SJCRH30 (cell line): ENCODE data around the gene RBMS3. TPM values are rescaled to one million over a fixed set of nuclear protein-coding genes. Genes with fewer than 3 reads are reported as not detected.

ENCODE experiments used
- DNase-seq, 2 experiments: peaks; one replicate each; pipeline ENCODE4 v3.0.0-alpha.2; 2015 to 2020
- H3K27ac ChIP-seq: fragments of 250-450 bp; sonication (Bioruptor Pico); 2 replicates; pipeline ENCODE4 v1.5.1; 2020; ENCODE audit warnings: mild to moderate bottlenecking, moderate library complexity
- H3K27me3 ChIP-seq: fragments of 250-450 bp; sonication (Bioruptor Pico); 2 replicates; pipeline ENCODE4 v1.5.1; 2020; ENCODE audit warnings: mild to moderate bottlenecking, moderate library complexity
- H3K36me3 ChIP-seq: fragments of 250-450 bp; sonication (Bioruptor Pico); 2 replicates; pipeline ENCODE4 v1.5.1; 2020; ENCODE audit warnings: mild to moderate bottlenecking, moderate library complexity
- H3K4me1 ChIP-seq: fragments of 250-450 bp; sonication (Bioruptor Pico); 2 replicates; pipeline ENCODE4 v1.5.1; 2020; ENCODE audit warnings: mild to moderate bottlenecking, moderate library complexity
- H3K4me3 ChIP-seq: fragments of 250-450 bp; sonication (Bioruptor Pico); 2 replicates; pipeline ENCODE4 v1.5.1; 2020; ENCODE audit warnings: mild to moderate bottlenecking, moderate library complexity
- H3K9me3 ChIP-seq: fragments of 250-450 bp; sonication (Bioruptor Pico); replicated peaks from 2 replicates; pipeline ENCODE4 v1.5.1; 2020; ENCODE audit warnings: mild to moderate bottlenecking, moderate library complexity
- total RNA-seq: library from RNA; depleted of rRNA; stranded (reverse); fragments of >200 nt; shearing (Covaris generic); gene quantifications from 2 replicates; pipeline ENCODE4 v1.2.3, GENCODE V29; 2014

Gene RBMS3
- total RNA-seq, 1 experiment from 2014 or later = 9.5 TPM

DNA sequence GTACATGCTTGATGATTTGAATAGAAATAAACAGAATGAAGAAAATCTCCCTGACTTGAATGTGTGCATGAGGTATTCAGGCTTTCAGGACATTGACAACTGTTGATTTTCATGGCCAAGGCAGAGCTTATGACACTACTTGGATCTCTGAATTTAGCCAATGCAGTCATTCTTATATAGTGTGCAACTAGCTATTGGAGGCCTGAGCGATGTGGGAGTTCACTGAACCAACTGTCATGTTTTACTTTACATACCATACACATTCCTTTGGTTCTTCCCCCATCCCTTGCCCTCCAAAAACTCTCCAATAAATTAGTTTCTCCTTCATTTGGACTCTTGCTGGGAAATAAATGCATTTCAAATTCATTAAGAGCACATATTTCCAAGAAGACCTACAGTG lies 460.4 kb downstream of the RBMS3 start:
- Histone ChIP-seq H3K4me1 (no peaks in the 10 kb centered on the region), H3K4me3 (no peak overlapping the region), H3K27me3 (no peaks in the 10 kb centered on the region), H3K36me3 (no peaks in the 10 kb centered on the region), H3K27ac (no peak overlapping the region), H3K9me3 (no peaks in the 10 kb centered on the region)
- DNase-seq = no peak

DNA sequence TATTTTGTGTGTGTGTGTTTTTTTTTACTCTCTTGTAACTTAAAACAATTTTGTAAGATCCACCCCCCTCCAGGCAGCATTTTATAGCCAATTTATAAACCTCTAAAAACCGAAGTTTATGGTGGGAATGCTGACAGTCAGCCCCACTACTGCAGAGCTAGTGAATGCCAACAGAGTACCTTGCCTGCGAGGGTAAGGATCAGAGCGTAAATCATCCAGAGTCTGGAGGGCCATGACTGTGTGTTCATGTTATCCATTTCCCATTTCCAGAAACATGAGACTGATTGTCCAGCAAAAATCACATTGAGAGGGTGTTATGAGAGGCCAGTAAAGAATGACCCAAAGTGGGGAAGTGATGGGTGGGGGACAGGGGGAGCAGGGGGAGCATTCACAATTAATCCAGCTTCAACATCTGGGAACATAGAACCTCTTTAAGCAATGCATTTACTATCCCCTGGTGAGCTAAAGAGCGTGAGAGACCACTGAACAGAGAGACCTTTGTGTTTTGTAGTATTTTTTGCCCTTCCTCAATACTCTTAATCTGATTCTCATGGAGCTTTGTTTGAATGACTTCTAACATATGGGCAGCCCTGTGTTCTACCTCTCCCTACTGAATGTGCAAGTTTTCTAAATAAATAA lies 464.5 kb downstream of the RBMS3 start:
- Histone ChIP-seq H3K36me3 (no peaks in the 10 kb centered on the region), H3K4me1 (no peaks in the 10 kb centered on the region), H3K27me3 (no peaks in the 10 kb centered on the region), H3K4me3 (no peak overlapping the region), H3K27ac (no peak overlapping the region), H3K9me3 (no peaks in the 10 kb centered on the region)
- DNase-seq = no peak

DNA sequence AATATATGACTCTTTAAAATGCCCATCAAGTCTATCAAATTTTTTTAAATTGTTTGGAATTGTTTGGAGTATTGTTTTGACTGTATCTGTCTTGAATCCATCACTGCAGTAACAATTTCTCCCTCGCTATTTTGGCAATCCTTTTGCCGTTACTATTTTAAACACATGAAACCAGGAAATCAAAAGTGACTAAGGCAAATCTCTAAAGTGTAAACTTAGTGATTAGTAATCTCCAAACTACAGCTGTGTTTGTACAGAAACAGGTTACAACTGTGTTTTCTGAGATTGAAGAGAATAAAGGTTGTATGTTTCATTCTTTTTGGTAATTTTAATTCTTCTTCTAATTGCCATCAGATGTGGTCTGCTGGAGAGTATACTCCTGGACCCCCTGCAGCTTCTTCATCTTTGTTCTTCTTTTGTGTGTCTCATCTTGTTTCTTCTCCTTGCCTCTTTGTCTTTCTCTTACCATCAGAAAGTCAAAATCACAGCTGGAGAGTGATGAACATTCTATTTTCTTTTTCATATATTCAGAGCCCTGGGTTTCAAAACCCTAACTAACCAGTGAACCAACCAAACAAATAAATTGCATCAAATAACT lies 465.4 kb downstream of the RBMS3 start:
- H3K4me1 ChIP-seq = no peaks in the 10 kb centered on the region
- H3K9me3 ChIP-seq = no peaks in the 10 kb centered on the region
- no peak for DNase-seq

DNA sequence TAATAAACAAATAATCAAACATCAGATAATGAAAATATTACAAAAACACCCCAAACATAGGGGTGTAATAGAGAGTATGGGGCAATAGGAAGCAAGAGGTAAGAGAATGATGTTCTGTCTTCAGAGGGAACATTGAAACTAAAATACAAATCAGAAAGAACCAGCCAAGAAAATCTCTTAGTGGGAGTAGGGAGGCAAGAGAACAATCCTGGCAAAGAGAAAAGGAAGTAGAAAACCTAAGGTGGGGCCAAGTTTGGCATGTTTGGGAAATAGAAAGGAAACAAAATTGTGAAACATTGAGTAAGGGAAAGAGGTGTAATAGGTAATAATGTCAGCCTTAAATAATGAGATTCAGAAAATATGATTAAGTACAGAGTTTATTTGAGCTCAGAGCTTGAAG lies 467.1 kb downstream of the RBMS3 start:
- Histone ChIP-seq H3K9me3 (no peaks in the 10 kb centered on the region), H3K4me1 (no peaks in the 10 kb centered on the region)

More for the DNA sequence above, 465.4 kb downstream of the RBMS3 start:
- Histone ChIP-seq H3K27me3 (no peaks in the 10 kb centered on the region), H3K27ac (no peak overlapping the region), H3K4me3 (no peak overlapping the region), H3K36me3 (no peaks in the 10 kb centered on the region)

DNA sequence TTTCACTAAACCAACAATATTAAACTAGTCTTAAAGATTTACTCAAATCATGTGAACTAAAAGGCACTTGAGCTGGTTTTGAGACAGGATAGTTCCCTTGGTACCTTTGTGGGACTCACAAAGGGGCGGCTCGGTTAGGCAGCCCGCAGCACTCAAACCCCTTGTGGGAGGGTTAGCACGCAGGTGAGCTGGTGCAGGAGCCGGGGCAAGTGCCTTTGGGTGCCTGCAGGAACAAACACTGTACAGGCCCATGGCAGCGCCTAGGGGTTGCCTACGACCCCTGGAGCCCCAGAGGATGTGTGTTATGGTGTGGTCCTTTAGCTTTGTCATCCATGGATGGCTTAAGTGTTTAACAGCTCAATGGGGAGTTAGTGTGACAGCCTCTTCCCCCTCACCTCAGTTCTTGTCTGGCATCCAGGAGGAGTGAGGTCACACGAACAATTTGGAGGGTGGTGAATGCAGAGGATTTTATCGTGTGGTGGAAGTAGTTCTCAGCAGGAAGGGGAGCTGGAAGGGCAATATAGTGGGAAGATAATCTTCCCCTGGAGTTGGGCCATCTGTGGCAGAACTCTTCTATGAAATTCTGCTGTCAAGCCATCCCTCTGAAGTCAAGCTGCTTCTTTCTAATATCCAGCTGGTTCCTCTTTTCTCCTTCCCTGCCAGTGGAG lies 470.9 kb downstream of the RBMS3 start:
- no peak for DNase-seq
- H3K9me3 ChIP-seq = no peaks in the 10 kb centered on the region
- no peaks in the 10 kb centered on the region for H3K4me1 ChIP-seq
- no peak overlapping the region for H3K4me3 ChIP-seq
- H3K27me3 ChIP-seq = no peaks in the 10 kb centered on the region
- H3K27ac ChIP-seq = no peak overlapping the region
- no peaks in the 10 kb centered on the region for H3K36me3 ChIP-seq

More for the DNA sequence above, 467.1 kb downstream of the RBMS3 start:
- no peak overlapping the region for H3K4me3 ChIP-seq
- H3K27ac ChIP-seq = no peak overlapping the region
- no peaks in the 10 kb centered on the region for H3K27me3 ChIP-seq
- no peak for DNase-seq
- H3K36me3 ChIP-seq = no peaks in the 10 kb centered on the region

DNA sequence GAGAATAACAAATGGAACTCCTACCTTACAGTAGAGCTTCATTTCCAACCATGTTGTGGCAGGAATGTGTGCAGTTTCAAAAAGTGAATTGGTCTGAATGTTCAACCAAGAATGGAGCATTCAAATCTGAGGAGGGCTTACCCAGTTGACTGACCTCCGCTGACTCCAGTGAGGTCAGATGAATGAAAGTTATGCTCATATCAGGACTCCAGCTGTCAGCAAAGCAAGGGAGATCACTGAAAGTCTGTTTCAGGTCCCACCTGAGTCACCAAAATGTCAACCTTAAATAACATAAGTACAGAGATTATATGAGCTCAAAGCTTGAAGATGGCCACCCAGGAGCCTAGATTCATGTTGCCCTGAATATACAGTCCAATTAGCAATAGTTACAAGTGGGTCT lies 473.5 kb downstream of the RBMS3 start:
- H3K27me3 ChIP-seq = no peaks in the 10 kb centered on the region
- H3K27ac ChIP-seq = no peak overlapping the region
- no peak for DNase-seq
- H3K9me3 ChIP-seq = no peaks in the 10 kb centered on the region
- no peak overlapping the region for H3K4me3 ChIP-seq
- H3K4me1 ChIP-seq = peaks cover 13% of the 10 kb centered on the region; the same call in 1 of the 2 replicates
- no peaks in the 10 kb centered on the region for H3K36me3 ChIP-seq

DNA sequence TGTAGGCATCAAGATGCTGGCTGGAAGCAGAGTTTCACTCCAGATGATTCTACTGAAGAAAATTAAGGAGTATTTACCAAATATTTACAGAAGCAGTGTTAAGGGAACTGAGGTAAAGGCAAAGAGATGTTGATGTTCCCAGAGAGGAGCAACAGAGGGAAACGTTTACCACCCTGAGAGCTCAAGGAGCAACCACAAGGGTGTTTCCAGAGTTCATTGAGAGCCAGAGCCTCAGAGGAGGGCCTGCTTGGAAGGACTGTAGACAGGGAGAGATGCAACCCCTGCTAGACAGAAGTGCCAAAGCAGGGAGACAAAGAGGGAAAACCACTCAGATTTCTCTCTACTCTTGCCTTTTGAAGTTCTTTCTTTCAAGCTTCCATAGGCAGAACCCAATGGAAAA lies 474.5 kb downstream of the RBMS3 start:
- no peaks in the 10 kb centered on the region for H3K27me3 ChIP-seq
- no peak for DNase-seq
- no peak overlapping the region for H3K27ac ChIP-seq
- no peaks in the 10 kb centered on the region for H3K36me3 ChIP-seq
- no peaks in the 10 kb centered on the region for H3K9me3 ChIP-seq
- no peak overlapping the region for H3K4me3 ChIP-seq
- peaks cover 21% of the 10 kb centered on the region; the same call in 1 of the 2 replicates for H3K4me1 ChIP-seq

DNA sequence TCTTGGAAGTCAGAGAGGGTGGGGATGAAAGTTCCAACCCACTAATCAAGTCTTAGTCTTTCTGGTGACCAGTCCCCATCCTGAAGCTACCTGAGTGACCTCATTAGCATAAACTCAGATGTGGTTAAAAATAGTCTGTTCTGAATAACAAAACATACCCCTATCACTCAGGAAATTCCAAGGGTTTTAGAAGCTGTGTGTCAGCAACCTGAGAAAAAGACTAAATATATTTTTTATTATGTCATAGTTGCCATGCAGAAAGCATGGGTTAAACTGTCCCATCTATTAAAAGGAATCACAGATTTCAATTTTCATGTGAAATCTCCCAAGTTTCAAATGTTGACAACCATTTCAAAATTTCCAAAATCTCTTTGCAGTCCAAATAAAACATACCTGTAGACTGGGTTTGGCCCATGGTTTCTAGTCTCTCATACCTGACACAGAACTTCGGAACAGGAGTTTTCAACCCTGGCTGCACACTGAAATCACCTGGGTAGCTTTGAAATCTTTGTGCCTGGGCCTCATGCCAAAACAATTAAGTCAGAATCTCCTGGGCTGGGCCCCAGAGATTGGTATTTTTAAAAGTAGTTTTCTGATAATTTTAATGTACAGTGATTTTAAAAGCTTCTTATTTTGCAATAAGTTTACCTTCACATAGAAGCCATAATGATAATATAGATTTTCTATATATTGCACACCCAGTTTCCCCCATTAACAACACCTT lies 476.3 kb downstream of the RBMS3 start:
- Histone ChIP-seq H3K27me3 (no peaks in the 10 kb centered on the region), H3K9me3 (no peaks in the 10 kb centered on the region), H3K36me3 (no peaks in the 10 kb centered on the region), H3K27ac (no peak overlapping the region), H3K4me1 (peaks cover 21% of the 10 kb centered on the region; the same call in 1 of the 2 replicates), H3K4me3 (no peak overlapping the region)
- DNase-seq = no peak

DNA sequence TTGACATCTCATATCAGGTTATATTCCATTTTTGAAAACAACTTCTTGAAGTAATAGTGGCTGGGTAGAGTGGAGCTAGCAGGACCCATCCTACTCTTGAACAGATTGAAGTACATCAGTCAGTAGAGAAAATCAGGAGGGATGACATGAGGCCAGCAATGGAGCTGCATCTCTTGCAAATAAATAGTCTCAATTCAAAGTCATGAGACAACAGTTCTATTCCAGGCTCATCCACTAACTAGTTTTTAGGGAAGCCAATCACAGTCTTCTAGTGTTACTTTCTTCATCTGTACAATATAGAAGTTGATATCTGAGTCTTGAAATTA lies 477.2 kb downstream of the RBMS3 start:
- H3K4me3 ChIP-seq = no peak overlapping the region
- no peaks in the 10 kb centered on the region for H3K36me3 ChIP-seq
- H3K27me3 ChIP-seq = no peaks in the 10 kb centered on the region
- H3K4me1 ChIP-seq = peaks cover 21% of the 10 kb centered on the region; the same call in 1 of the 2 replicates
- no peak overlapping the region for H3K27ac ChIP-seq
- H3K9me3 ChIP-seq = no peaks in the 10 kb centered on the region
- DNase-seq = no peak

DNA sequence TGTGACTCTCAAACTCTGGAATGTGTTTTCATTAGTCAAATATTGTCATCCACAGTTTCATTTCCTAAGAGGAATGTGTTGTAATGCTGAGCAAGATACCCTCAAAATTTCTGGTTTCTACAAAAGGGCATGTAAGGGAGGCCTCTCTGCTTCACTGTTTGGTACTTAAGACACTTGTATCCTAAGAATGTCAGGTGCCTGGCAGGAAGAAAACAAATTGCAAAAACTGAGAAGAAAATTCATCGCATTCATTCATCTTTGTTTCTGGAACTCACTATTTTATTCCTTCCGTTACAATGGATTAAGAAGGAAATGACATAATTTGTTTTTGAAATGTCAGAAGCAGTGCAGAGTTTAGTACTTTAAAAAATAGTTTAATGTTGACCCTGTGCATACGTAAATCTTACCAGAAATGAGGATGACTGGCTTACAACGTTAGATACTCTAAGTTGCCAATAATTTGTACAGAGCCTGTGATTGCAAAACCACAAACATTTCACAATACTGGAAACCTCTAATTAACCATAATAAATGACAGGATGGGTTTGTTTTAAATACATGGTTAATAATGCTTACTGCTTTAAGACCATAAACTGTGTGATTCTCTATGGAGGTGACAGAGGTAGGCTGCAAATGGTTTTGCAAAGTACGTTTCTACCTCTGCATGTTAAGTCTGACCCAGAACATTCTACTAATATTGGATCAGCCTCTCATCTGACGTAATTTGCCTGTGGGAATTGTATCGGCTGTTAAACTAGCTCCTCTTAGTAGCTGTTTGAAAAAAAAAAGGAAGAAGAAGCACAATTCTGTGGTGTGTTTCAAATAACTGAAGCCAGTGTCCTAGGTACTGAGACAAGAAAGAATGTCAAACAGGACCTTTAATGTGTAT lies 477.8 kb downstream of the RBMS3 start:
- H3K36me3 ChIP-seq = no peaks in the 10 kb centered on the region
- H3K4me3 ChIP-seq = no peak overlapping the region
- no peaks in the 10 kb centered on the region for H3K27me3 ChIP-seq
- no peak for DNase-seq
- no peaks in the 10 kb centered on the region for H3K9me3 ChIP-seq
- H3K4me1 ChIP-seq = peaks cover 21% of the 10 kb centered on the region; the same call in 1 of the 2 replicates
- H3K27ac ChIP-seq = peak overlapping the region; percentile 36

DNA sequence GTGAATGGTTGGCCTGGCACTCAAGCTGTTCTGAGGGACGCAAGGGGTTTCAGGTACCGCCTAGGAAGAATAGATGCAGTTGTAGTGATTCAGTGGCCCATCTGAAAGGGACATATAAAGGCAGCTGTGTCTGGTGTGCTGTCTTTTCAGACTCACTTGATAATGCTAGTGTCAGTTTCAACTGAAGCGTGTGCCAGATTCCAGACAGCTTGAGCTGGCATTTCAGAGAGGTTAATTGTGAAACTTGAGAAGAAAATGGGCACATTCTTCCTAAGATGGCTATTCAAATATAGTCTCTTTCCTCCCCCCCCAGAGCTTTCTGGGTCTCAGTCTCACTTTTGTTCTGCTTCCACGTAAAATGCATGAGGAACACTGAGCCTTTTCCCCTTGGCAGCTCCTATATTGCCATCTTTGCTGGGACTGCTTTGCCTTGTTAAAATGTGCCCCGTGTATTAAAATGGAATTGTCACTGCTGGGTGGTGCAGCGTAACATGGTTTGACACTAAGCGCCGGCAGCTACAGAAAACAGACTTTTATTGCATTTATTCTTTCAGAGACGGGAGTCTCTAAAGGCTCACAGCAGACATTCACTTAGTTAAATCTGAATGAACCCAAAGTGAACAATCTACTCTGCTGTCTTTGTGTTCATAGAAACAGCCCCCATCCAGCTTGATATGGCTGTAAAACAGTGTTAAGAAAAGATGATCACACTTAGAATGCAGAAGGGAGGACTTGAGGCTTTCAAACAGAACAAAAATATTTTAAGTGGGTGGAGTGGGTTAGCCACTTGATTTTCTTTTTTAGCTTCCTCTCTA lies 478.7 kb downstream of the RBMS3 start:
- Histone ChIP-seq H3K9me3 (no peaks in the 10 kb centered on the region), H3K27ac (peak overlapping the region; percentile 36), H3K27me3 (no peaks in the 10 kb centered on the region), H3K4me3 (peak overlapping the region; percentile 9; the same call in 1 of the 2 replicates), H3K4me1 (peaks cover 21% of the 10 kb centered on the region; the same call in 1 of the 2 replicates), H3K36me3 (no peaks in the 10 kb centered on the region)
- peak; percentile 34 to 69 for DNase-seq

DNA sequence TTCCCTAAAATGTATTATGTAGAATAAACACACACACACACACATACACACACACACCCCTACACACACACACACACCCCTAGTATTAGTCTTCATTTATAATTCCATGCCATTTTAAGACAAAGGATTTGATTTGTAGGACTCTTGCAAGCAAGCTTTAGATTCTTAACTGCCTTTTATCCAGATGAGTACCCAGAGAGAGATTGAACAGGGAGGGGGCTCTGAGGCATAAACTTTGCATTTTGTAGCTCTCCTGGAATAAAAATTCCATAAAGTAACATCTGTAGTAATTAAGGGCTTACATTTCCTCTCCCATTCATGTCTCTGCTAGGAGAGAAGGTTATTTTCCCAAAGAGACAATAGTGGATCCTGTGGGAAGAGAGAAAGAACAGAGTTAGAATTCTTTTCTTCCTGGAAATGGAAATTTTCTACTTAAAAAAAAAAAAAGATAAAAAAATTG lies 479.4 kb downstream of the RBMS3 start:
- H3K27ac ChIP-seq = no peak overlapping the region; the same call in 1 of the 2 replicates

DNA sequence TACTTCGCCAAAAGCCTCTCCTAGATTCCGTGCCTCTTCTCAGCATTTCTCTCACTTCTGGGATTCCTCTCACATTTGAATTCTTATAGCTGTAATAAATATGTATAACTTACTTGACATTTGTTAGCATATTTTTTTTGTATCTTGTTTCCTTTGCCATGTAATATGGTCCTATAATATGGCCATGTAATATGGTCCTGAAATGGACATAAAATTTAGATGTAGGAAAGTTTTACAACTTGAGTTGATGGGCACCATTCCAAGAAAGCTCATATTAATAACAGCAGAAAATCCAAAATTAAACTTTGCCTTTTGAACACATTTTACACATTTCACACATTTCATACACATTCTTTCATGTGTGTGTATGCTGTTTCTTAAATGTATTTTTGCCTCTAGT lies 480.6 kb downstream of the RBMS3 start:
- H3K36me3 ChIP-seq = no peaks in the 10 kb centered on the region
- DNase-seq = no peak
- H3K9me3 ChIP-seq = no peaks in the 10 kb centered on the region
- peaks cover 21% of the 10 kb centered on the region; the same call in 1 of the 2 replicates for H3K4me1 ChIP-seq
- H3K27ac ChIP-seq = no peak overlapping the region
- H3K27me3 ChIP-seq = no peaks in the 10 kb centered on the region
- no peak overlapping the region for H3K4me3 ChIP-seq

More for the DNA sequence above, 479.4 kb downstream of the RBMS3 start:
- no peaks in the 10 kb centered on the region for H3K27me3 ChIP-seq
- no peaks in the 10 kb centered on the region for H3K9me3 ChIP-seq
- DNase-seq = no peak
- H3K36me3 ChIP-seq = no peaks in the 10 kb centered on the region
- H3K4me3 ChIP-seq = no peak overlapping the region
- H3K4me1 ChIP-seq = peaks cover 21% of the 10 kb centered on the region; the same call in 1 of the 2 replicates
